ENCODE data around the gene OBSCN. TPM values are rescaled to one million over a fixed set of nuclear protein-coding genes. Genes with fewer than 3 reads are reported as not detected.

OBSCN gene
- total RNA-seq, 1 donor from 2014 or later = 39.4 TPM

DNA sequence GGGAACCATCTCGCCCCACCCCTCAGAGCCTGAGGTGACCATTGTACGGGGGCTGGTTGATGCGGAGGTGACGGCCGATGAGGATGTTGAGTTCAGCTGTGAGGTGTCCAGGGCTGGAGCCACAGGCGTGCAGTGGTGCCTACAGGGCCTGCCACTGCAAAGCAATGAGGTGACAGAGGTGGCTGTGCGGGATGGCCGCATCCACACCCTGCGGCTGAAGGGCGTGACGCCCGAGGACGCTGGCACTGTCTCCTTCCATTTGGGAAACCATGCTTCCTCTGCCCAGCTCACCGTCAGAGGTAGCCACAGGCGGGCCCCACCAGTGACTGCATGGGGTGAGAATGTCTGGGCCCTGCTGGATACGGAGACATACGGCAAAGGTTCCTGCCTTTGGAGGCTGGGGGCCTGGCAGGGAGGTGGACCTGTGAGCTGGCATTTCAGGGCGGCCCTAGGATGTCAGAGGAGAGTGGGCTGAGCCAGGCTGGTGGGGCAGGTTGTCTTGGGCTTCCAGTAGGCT is 100.3 kb downstream of the OBSCN start:
- intact Hi-C loops (cut with DNase I) = no loop called here
- Histone ChIP-seq H3K27me3 (no peaks in the 10 kb centered on the region), H3K4me3 (no peak overlapping the region), H3K9me3 (no peaks in the 10 kb centered on the region), H3K27ac (no peak overlapping the region), H3K36me3 (no peaks in the 10 kb centered on the region), H3K4me1 (no peaks in the 10 kb centered on the region)
- TF ChIP-seq, protein P1, sequence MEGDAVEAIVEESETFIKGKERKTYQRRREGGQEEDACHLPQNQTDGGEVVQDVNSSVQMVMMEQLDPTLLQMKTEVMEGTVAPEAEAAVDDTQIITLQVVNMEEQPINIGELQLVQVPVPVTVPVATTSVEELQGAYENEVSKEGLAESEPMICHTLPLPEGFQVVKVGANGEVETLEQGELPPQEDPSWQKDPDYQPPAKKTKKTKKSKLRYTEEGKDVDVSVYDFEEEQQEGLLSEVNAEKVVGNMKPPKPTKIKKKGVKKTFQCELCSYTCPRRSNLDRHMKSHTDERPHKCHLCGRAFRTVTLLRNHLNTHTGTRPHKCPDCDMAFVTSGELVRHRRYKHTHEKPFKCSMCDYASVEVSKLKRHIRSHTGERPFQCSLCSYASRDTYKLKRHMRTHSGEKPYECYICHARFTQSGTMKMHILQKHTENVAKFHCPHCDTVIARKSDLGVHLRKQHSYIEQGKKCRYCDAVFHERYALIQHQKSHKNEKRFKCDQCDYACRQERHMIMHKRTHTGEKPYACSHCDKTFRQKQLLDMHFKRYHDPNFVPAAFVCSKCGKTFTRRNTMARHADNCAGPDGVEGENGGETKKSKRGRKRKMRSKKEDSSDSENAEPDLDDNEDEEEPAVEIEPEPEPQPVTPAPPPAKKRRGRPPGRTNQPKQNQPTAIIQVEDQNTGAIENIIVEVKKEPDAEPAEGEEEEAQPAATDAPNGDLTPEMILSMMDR (IDR thresholded peaks at IDR 0.05) = no peak
- ATAC-seq (no peak), DNase-seq (peak; percentile 53)

DNA sequence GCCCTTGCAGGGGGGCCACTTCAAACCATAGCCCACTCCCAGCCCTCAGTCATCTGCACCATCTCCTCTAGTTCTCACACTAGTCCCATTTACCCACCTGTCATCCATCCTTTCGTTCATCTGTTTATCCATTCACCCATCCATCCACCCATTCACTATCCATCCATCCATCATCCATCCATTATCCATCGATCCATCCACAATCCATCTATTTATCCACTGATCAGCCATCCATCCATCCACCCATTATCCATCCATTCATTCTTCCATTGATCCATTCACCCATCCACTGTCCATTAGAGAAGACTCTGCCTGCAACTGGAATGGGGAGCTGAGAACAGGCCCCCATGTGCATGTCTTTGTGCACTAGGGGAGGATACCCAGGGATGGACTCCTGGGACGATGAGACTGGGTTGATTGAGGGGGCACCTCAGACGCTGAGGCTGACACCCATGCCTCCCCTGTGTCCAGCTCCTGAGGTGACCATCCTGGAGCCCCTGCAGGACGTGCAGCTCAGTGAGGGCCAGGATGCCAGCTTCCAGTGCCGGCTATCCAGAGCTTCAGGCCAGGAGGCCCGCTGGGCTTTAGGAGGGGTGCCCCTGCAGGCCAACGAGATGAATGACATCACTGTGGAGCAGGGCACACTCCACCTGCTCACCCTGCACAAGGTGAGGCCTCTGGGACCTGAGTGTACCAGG is 100.9 kb downstream of the OBSCN start:
- TF ChIP-seq, protein P1 (IDR thresholded peaks at IDR 0.05) = no peak
- H3K4me3 ChIP-seq = no peak overlapping the region
- ATAC-seq = no peak
- no peak overlapping the region for H3K27ac ChIP-seq
- intact Hi-C loops (cut with DNase I) = no loop called here
- DNase-seq = peak; percentile 52
- H3K9me3 ChIP-seq = no peaks in the 10 kb centered on the region
- no peaks in the 10 kb centered on the region for H3K27me3 ChIP-seq
- no peaks in the 10 kb centered on the region for H3K4me1 ChIP-seq
- H3K36me3 ChIP-seq = no peaks in the 10 kb centered on the region

DNA sequence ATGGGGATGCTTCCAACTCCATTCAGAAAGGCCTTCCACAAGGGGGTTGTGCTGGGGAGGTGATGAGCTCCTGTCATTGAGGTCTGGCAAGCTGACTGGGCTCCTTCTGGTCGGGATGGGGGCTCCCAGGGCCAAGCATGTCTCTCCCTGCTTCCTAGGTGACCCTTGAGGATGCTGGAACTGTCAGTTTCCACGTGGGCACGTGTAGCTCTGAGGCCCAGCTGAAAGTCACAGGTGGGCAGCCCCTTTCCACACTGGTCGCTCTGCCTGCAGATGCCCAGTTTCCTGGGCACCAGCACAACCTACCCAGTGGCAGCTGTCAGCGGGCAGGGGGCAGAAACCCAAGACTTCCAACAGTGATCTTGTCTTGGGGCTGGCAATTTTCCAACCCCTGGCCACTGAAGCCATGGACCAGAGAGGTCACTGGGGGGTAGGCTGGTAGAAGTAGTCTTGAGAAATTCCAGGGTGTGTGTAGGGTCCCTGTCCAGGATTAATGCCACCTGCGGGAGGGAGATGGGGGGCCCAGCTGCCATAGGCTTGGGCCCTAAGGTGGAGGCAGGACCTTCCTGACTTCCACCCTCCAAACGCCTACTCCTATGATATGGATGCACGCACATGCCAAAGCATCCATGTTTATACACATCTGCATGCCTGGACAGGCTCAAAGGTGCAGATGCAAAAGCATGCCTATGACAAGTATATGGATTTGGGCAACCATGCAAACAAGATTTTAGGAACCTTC is 101.7 kb downstream of the OBSCN start:
- Histone ChIP-seq H3K27ac (no peak overlapping the region), H3K4me1 (no peaks in the 10 kb centered on the region), H3K36me3 (no peaks in the 10 kb centered on the region), H3K27me3 (no peaks in the 10 kb centered on the region), H3K4me3 (no peak overlapping the region), H3K9me3 (no peaks in the 10 kb centered on the region)
- intact Hi-C loops (cut with DNase I) = no loop called here
- DNase-seq (peak; percentile 41), ATAC-seq (no peak)
- TF ChIP-seq, protein P1 (IDR thresholded peaks at IDR 0.05) = no peak

DNA sequence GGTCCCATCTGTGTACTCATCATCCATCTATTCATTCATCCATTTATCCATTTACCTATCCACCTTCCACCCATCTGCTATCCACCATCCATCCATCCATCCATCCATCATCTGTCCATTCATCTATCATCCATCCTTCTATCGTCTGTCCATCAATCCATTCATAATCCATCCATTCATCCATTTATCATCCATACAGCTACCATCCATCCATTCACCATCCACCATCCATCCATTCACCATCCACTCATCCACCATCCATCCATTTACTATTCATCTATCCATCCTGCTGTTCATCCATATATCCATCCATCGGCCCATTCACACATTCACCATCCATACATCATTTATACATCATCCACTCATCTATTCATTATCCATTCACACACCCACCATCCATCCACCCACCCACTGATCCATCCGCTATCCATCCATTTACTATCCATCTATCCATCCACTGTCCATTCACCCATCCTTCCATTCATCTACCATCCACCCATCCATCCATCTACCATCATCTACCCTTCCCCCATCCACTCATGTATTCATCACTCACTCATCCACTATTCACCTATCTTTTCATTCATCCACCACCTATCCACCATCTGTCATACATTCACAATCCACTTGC is 102.4 kb downstream of the OBSCN start:
- intact Hi-C loops (cut with DNase I) = no loop called here
- TF ChIP-seq, protein P1 (IDR thresholded peaks at IDR 0.05) = no peak

DNA sequence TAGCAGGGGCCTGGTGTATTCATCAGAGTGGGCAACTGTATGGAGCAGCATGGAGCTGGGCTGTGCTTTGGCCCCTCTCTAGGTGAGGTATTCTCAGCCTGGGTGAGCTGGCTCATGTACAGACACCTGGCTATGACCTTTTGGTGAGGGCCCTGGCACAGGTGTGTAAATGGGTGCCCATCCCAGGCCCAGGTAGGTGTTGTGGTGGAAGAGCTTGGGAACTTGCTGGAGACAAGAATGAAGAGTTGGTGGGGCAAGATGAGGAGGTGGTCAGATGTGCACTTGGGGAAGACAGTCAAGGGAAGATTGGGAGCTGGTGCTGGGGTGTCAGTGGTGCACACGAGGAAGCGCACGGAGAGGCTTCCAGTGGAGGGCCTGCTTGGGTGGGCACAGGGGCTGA is 103.2 kb downstream of the OBSCN start:
- Histone ChIP-seq H3K27ac (no peak overlapping the region), H3K4me1 (no peaks in the 10 kb centered on the region), H3K4me3 (no peak overlapping the region), H3K36me3 (no peaks in the 10 kb centered on the region), H3K27me3 (no peaks in the 10 kb centered on the region), H3K9me3 (no peaks in the 10 kb centered on the region)
- intact Hi-C loops (cut with DNase I) = no loop called here
- ATAC-seq = no peak
- TF ChIP-seq, protein P1 (IDR thresholded peaks at IDR 0.05) = no peak
- DNase-seq = no peak

More for the DNA sequence above, 102.4 kb downstream of the OBSCN start:
- H3K4me3 ChIP-seq = no peak overlapping the region
- H3K9me3 ChIP-seq = no peaks in the 10 kb centered on the region
- H3K36me3 ChIP-seq = no peaks in the 10 kb centered on the region
- no peaks in the 10 kb centered on the region for H3K4me1 ChIP-seq
- ATAC-seq (no peak), DNase-seq (no peak)
- H3K27me3 ChIP-seq = no peaks in the 10 kb centered on the region
- no peak overlapping the region for H3K27ac ChIP-seq
